HG03520 (cell line): Measurements from ENCODE around the gene FBXL13.
"Not testable (repeated sequence)": the region's sequence is repeated elsewhere in the genome, so short reads cannot be mapped to it uniquely, and the experiment has no call there.

Source experiments
- ATAC-seq: cut with Tn5 transposase; IDR thresholded peaks from one replicate; pipeline ENCODE4 v1.9.1; 2021; ENCODE audit warnings: mild to moderate bottlenecking, moderate library complexity; ENCODE audit not compliant: unreplicated experiment

FBXL13 gene

GRCh38 chr7:102778663-102779062, 295.9 kb downstream of the FBXL13 start:
- ATAC-seq, result not testable (repeated sequence)

DNA sequence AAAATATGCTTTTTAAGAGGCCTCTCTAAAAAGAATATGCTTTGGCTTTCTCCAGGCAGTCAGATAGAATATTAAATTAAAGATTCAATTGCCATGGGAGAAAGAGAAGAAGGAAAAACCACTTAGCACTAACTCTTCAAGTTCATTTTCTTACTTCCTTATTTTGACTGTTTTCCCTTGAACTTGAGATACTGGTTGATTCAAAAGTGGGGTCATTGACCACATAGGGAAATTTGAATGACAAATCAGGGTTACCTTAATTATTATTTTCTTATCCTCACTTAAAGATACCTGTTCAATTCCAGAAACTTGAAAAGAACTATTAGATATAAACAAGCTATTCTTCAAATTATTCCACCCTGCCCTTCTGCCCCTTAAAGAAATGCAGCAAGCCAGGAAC, 298.4 kb downstream of the FBXL13 start:
- not testable (repeated sequence) for ATAC-seq

DNA sequence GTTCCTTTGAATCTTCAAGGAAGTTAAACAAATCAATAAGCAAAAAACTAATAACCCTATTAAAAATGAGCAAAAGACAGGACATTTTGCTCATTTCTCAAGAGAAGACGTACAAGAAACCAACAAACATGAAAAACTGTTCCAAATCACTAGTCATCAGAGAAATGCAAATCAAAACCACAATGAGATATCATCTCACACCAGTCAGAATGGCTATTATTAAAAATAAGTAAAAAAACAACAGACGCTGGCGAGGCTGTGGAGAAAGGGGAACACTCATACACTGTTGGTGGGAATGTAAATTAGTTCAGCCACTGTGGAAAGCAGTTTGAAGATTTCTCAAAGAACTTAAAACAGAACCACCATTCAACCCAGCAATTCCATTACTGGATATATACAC, 304.1 kb downstream of the FBXL13 start:
- ATAC-seq, result not testable (repeated sequence)

DNA sequence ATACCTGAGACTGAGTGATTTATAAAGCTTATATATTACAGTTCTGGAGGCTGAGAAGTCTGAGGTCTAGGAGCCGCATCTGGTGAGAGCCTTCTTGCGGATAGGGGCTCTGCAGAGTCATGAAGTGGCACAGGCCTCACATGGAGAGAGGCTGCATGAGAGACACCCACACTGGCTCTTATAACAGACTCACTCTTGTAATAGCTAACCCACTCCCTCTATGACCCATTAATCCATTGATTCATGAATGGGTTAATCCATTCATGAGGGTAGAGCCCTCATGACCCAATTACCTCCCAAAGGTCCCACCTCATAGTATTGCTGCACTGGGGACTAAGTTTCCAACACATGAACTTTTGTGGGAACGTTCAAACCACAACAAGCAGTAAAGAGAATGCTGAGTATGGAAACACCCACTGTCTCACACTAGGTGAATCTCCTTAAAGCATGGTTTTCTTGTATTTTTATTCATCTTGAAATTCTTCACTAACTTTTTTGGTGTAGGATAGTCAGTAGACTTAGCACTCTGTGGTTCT, 304.9 kb downstream of the FBXL13 start:
- not testable (repeated sequence) for ATAC-seq

GRCh38 chr7:102763295-102763905, 311.2 kb downstream of the FBXL13 start:
- not testable (repeated sequence) for ATAC-seq
